ENCODE results near the gene NIPAL4.

DNA sequence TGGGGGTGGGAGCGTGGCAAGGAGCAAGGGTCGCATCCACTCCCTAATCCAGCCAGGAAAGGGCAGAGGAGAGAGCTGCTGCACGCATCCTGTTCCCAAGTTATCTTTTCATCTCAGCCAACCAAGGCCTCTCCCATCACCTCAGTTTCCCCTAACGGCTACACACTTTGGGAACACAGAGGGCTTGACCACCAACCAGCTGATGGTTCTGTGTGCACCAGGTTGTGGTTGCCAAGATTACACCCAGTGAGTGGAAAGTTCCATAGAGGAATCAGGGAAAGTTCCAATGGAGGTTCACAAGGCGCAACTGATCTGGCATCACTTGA lies 61.7 kb downstream of the NIPAL4 start:
- TF ChIP-seq CTCF (conservative IDR thresholded peaks at IDR 0.05): no peak
- TF ChIP-seq EZH2 (IDR thresholded peaks at IDR 0.05; ENCODE audit: low read depth): no peak

Measured in PC-9 (cell line).